ENCODE data around the gene GRIN2A.

DNA sequence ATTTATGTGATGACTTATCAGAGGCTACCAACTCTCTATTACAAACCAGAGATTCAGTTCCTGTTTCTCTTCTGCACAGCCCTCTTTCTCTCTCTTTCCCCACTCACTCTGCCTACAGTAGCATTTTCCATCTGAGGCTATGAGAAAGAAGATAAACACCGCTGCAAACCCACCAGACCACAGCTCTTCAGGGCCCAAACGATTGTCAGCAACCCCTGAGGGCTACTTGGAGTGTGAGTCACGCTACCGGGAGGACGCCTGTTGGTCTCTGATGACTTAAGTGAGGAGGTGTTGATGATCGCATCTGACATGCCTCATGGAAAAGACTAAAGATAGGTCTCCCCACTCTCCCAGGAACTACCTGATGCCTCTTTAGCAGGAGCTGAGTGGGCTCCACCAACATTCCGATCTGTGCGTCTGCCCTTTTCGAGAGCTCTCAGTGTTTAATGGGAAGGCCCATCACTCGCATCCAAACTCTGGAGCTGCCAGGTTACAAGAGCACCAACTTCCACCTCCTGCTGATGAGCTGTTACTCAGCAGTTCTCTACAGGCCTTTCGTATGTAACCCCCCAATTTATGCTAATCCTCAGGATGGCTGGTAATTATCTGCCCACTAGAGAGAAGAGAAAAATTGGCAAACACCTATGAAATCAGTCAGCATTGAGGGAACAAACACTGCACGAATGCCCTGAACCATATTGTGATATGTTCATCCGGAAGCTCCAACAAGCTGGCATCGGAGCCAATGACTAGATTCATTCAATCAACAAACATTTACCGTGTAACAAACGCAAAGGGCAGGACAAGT is 9.2 kb downstream of the GRIN2A start:
- TF ChIP-seq, protein P1, sequence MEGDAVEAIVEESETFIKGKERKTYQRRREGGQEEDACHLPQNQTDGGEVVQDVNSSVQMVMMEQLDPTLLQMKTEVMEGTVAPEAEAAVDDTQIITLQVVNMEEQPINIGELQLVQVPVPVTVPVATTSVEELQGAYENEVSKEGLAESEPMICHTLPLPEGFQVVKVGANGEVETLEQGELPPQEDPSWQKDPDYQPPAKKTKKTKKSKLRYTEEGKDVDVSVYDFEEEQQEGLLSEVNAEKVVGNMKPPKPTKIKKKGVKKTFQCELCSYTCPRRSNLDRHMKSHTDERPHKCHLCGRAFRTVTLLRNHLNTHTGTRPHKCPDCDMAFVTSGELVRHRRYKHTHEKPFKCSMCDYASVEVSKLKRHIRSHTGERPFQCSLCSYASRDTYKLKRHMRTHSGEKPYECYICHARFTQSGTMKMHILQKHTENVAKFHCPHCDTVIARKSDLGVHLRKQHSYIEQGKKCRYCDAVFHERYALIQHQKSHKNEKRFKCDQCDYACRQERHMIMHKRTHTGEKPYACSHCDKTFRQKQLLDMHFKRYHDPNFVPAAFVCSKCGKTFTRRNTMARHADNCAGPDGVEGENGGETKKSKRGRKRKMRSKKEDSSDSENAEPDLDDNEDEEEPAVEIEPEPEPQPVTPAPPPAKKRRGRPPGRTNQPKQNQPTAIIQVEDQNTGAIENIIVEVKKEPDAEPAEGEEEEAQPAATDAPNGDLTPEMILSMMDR (IDR thresholded peaks at IDR 0.05) = no peak
- TF ChIP-seq POLR2A (IDR thresholded peaks at IDR 0.05) (no peak), POLR2AphosphoS5 (IDR thresholded peaks at IDR 0.05) (no peak)
